GM12872 (cell line): Measurements from ENCODE around the gene RARG.
A peak's percentile ranks its signal among the peaks of the same experiment; 100 is the strongest.

Experiments used
- CTCF ChIP-seq: IDR thresholded peaks from 3 replicates; pipeline ENCODE4 v1.5.1; 2011; ENCODE audit warnings: low read depth, mild to moderate bottlenecking, low read length, moderate library complexity; ENCODE audit not compliant: insufficient read depth

Gene RARG

DNA sequence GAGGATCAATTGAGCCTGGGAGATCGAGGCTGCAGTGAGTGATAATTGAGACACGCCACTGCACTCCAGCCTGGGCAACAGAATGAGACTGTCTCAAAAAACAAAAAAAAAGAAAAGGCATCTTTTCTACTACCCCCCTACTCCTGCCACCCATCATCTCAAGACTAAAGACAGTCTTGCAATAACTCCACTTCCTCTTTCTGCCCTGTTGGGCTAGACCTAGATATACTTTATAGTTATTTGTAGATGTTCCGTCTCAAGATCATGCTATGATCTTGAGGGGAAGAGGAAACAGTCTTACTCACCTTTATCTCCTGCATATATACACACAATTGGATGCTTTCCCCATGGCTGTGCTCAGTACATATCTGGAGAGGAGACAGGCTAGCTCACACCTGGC is 24.0 kb upstream of the RARG start:
- TF ChIP-seq CTCF, result no peak

DNA sequence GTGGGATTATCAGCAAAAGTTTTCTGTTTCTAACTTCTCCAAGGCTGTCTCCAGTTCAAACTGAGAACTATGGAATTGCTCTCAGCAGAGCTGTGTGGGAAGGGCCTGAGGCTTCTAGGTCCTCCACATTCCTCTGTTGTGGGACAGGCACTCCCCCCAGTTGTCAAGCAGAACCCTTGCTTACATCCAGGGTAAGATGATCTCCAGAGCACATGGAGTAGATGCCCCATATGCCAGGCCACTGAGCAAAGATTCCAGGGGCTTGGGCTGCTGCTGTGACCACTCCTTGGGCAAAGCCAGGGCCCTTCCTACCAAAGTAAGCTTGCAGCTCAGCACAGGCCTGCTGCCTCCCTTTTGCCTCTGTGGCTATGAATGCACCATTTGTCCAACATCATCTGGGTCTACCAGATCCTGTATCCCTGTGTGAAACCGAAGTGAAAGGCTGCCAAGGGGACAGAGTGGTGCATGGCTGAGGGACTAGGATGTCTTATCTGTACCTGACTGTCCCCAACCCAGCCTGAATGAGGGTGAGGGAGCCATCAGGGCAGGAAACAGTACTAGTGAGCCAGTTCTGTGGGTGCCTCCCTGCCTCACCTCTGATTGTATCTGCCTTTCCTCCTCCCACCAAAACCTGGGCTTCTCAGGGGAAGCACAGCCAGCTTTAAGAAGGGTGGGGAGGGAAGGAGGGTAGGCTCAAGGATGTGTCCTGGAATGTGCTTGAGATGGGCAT is 23.0 kb upstream of the RARG start:
- TF ChIP-seq CTCF, result no peak

- no peak for TF ChIP-seq CTCF
Measured at GRCh38 chr12:53253298-53253697, 21.3 kb upstream of the RARG start.

GRCh38 chr12:53252349-53252916 is 20.4 kb upstream of the RARG start:
- no peak for TF ChIP-seq CTCF

DNA sequence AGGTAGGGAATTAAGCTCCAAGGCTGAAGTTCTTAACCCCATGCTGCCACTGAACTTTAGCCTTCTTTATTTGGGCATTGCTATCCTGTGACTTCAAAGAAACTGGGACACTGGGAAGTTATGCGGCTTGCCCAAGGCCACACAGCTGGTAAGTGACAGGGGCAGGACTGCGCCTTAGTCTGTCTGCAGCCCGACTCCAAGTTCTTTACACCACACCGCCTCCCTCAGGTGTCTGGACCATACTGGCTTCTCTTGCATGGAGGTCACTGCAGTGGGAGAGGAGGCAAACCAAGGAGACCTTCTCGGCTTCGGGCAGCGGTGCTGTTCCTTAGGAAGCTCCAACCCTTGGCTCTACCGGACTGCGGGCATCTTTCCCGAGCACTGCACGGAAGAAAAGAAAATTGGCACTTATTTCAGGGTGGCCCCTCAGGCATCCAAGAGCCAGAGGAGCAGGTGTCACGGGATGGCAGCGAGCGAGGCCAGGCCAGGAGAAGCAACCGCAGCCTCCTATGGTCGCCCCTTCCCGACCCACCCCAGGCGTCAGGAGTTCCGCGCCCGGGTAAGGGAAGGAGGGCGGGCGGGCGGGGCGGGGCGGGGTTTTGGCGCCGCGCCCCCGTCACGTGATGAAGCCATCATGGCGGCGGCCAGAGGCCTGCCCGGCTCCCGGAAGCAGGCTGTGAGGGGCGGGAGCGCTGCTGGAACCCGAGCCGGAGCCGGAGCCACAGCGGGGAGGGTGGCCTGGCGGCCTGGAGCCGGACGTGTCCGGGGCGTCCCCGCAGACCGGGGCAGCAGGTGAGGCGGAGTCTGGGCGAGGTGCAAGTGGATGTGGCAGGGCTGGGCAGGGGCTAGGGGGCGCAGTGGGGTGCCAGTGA is 19.7 kb upstream of the RARG start:
- peak; percentile 64 for TF ChIP-seq CTCF

- TF ChIP-seq CTCF, result no peak
Measured at GRCh38 chr12:53245286-53245685, 13.3 kb upstream of the RARG start.

- no peak for TF ChIP-seq CTCF
Measured at GRCh38 chr12:53244337-53244736, 12.3 kb upstream of the RARG start.
